Mesodermal cell (in vitro differentiated cells): ENCODE measurements around the gene SVOP.
A peak's percentile ranks its signal among the peaks of the same experiment; 100 is the strongest.
"Not testable (repeated sequence)": the region's sequence is repeated elsewhere in the genome, so short reads cannot be mapped to it uniquely, and the experiment has no call there.

Source experiments
- H3K27ac ChIP-seq: 2 replicates; pipeline ENCODE4 v1.7.0; 2013; ENCODE audit warnings: mild to moderate bottlenecking, low read depth, low read length, moderate library complexity; ENCODE audit not compliant: severe bottlenecking
- H3K36me3 ChIP-seq: 2 replicates; pipeline ENCODE4 v1.7.1; 2013; ENCODE audit warnings: mild to moderate bottlenecking, low read length, moderate library complexity; ENCODE audit not compliant: control insufficient read depth, insufficient read depth
- H3K4me1 ChIP-seq: one replicate; pipeline ENCODE4 v1.7.1; 2013; ENCODE audit warnings: mild to moderate bottlenecking, low read length; ENCODE audit not compliant: insufficient read depth, control insufficient read depth, poor library complexity, severe bottlenecking
- H3K4me3 ChIP-seq: 2 replicates; pipeline ENCODE4 v1.7.0; 2013; ENCODE audit warnings: low read length, control low read depth, mild to moderate bottlenecking; ENCODE audit not compliant: insufficient read depth, poor library complexity, severe bottlenecking; ENCODE audit errors: extremely low read depth
- H3K9me3 ChIP-seq: 2 replicates; pipeline ENCODE4 v1.7.1; 2013; ENCODE audit warnings: mild to moderate bottlenecking, low read length, moderate library complexity; ENCODE audit not compliant: control insufficient read depth
- WGBS, 2 experiments: methylation state at CpG; one replicate each; pipeline ENCODE4 v1.1.5; 2013; ENCODE audit warnings: missing lambda C conversion rate in 2 of 2; ENCODE audit not compliant: insufficient coverage in 2 of 2; 5-methylcytosine and 5-hydroxymethylcytosine counted together

The SVOP gene

DNA sequence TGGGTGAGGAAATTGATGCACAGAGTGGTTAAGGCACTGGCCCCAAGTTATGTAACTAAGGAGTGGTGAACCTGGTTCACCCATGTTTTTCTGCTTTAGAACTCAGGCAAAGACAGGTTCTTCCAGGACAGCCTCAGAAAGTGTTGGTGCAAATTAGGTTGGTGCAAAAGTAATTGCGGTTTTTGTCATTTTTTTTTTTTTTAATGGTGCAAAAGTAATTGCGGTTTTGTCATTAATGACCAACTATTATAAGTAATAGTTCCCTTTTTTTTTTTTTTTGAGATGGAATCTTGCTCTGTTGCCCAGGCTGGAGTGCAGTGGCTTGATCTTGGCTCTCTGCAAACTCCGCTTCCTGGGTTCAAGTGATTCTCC is 158.3 kb downstream of the SVOP start:
- Histone ChIP-seq H3K9me3 (no peaks in the 10 kb centered on the region), H3K4me3 (no peak overlapping the region), H3K36me3 (no peaks in the 10 kb centered on the region), H3K27ac (no peak overlapping the region), H3K4me1 (peaks cover 9% of the 10 kb centered on the region)
- 88% methylated on average over 1 of the region's 3 CpGs; no CpG with 5 or more reads in 1 of the 2 experiments for WGBS, 2 experiments

- Histone ChIP-seq H3K4me3 (no peak overlapping the region), H3K9me3 (no peaks in the 10 kb centered on the region), H3K27ac (no peak overlapping the region), H3K4me1 (peaks cover 9% of the 10 kb centered on the region), H3K36me3 (no peaks in the 10 kb centered on the region)
- WGBS, 2 experiments: 90 to 100% methylated on average over 2 to 4 of the region's 6 CpGs
These were observed 158.8 kb downstream of the SVOP start for GRCh38 chr12:108861878-108862587.

- 51 to 65% methylated on average over 4 to 5 of the region's 6 CpGs for WGBS, 2 experiments
- H3K27ac ChIP-seq: peak overlapping the region; percentile 23
- no peak overlapping the region for H3K4me3 ChIP-seq
- no peaks in the 10 kb centered on the region for H3K9me3 ChIP-seq
- no peaks in the 10 kb centered on the region for H3K36me3 ChIP-seq
- peaks cover 9% of the 10 kb centered on the region for H3K4me1 ChIP-seq
These were observed 160.4 kb downstream of the SVOP start for GRCh38 chr12:108860443-108860842.

- WGBS, 2 experiments: 100% methylated on average over 1 of the region's 1 CpG
- H3K27ac ChIP-seq: no peak overlapping the region
- H3K9me3 ChIP-seq: no peaks in the 10 kb centered on the region
- H3K4me3 ChIP-seq: no peak overlapping the region
- H3K36me3 ChIP-seq: peaks cover 5% of the 10 kb centered on the region
- peaks cover 9% of the 10 kb centered on the region for H3K4me1 ChIP-seq
These were observed 161.0 kb downstream of the SVOP start for GRCh38 chr12:108859923-108860291.

GRCh38 chr12:108859141-108859922 is 161.5 kb downstream of the SVOP start:
- peaks cover 13% of the 10 kb centered on the region for H3K4me1 ChIP-seq
- peaks cover 10% of the 10 kb centered on the region for H3K36me3 ChIP-seq
- not testable (repeated sequence) for H3K9me3 ChIP-seq, H3K4me3 ChIP-seq
- 83 to 95% methylated on average over 3 to 5 of the region's 6 CpGs for WGBS, 2 experiments
- peak overlapping the region; percentile 23 for H3K27ac ChIP-seq

- WGBS, 2 experiments: 7 to 16% methylated on average over 8 to 12 of the region's 18 CpGs
- H3K36me3 ChIP-seq: peaks cover 19% of the 10 kb centered on the region
- peaks cover 20% of the 10 kb centered on the region for H3K4me1 ChIP-seq
- no peaks in the 10 kb centered on the region for H3K9me3 ChIP-seq
- H3K27ac ChIP-seq: no peak overlapping the region
- peak overlapping the region; percentile 32 for H3K4me3 ChIP-seq
These were observed 162.4 kb downstream of the SVOP start for GRCh38 chr12:108858311-108859074.
